ENCODE data around the gene KLC4. TPM values are rescaled to one million over a fixed set of nuclear protein-coding genes. Genes with fewer than 3 reads are reported as not detected.

Gene KLC4
- polyA plus RNA-seq, 1 experiment = 9.1 TPM

DNA sequence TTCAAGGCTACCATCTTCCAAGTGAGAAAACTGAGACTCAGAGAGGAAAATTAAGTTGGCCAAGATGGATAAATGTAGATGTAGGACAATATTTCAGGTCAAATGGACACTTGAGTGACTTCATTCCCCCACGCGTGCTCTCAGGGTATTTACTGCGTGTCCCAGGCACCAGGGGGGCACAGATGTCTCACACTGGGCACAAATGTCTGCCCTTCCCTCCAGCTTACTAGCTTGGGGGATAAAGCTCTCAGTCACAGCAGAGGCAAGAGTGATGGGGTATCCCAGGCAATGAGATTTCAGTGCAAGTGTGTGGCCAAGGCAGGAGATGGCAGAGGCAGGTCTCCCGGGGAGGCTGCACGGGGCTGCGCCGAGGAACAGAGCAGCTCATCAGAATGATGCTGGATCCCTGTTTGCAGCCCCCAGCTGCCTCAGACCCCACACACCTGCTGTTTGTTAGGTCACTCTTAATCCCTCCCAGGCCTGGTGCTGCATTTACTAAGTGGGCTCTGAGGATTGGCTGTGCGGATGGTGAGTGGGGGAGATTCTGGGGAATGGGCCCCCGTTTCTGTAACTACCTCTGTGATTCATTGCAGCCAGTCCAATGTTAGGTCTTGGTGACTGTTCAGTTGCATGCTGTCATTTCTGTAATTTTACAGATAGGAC is 60.8 kb downstream of the KLC4 start:
- Histone ChIP-seq H3K4me3 (ENCODE audit: low read depth, low read length) (no peak overlapping the region), H3K27ac (ENCODE audit: low read depth, low read length) (peak overlapping the region; percentile 96), H3K27me3 (ENCODE audit: control insufficient read depth, insufficient read depth, low read length) (no peaks in the 10 kb centered on the region), H3K9me3 (ENCODE audit: control insufficient read depth, insufficient read depth, low read length) (no peaks in the 10 kb centered on the region)
- TF ChIP-seq, protein P1, sequence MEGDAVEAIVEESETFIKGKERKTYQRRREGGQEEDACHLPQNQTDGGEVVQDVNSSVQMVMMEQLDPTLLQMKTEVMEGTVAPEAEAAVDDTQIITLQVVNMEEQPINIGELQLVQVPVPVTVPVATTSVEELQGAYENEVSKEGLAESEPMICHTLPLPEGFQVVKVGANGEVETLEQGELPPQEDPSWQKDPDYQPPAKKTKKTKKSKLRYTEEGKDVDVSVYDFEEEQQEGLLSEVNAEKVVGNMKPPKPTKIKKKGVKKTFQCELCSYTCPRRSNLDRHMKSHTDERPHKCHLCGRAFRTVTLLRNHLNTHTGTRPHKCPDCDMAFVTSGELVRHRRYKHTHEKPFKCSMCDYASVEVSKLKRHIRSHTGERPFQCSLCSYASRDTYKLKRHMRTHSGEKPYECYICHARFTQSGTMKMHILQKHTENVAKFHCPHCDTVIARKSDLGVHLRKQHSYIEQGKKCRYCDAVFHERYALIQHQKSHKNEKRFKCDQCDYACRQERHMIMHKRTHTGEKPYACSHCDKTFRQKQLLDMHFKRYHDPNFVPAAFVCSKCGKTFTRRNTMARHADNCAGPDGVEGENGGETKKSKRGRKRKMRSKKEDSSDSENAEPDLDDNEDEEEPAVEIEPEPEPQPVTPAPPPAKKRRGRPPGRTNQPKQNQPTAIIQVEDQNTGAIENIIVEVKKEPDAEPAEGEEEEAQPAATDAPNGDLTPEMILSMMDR (IDR thresholded peaks at IDR 0.05; ENCODE audit: low read depth, low read length) = no peak
- ChIA-PET POLR2A (interaction anchor here (0.5 to 2.1 kb wide), 6 partner anchors 23 to 176 kb away, joined by 3 to 19 read pairs (median 4); partner anchors contain the start of genes CUL7 and PTK7), CTCF (no interaction called here)
- DNase-seq (ENCODE audit: low read depth, low spot score) = no peak

DNA sequence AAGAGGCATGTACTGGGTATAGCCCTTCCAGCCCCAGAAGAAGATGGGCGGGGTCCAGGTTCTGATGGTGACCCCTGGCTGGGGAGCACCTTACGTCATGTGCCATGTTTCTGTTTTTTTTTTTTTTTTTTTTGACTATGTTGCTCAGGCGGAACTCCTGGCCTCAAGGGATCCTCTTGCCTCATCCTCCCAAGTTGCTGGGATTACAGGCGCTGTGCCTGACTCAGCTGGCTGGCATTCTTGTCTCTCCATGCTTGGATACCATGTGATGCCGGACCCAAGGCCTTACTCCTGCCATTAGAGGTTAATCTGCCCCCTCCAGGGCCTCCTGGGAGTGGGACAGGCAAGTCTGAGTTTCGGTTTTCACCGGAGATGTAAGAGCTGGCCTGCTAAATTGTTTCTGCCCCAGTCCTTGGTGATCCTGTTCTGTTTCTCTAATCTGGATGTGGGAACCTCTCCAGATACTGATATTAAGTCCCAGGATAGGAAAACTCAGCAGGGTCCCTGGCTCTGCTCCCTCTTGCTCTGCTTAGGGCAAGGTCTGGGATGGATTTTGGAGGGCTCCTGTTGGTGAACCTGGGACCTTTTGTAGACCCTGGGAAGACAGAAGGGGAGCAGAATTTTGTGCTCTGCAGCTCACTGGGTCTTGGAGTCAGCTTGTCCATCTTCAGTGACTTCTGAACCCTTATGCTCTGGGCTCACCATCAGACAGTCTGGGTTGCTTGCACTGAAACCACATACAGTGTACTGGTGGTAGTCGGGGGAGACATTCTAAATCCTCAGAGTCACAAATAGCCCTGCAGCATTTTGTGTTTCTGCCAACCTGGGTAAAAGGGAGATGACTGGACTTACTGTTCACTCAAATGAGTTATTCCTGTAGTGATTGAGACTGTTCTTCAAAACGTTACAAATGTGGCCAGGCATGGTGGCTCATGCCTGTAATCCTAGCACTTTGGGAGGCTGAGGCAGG is 61.8 kb downstream of the KLC4 start:
- TF ChIP-seq, protein P1 (IDR thresholded peaks at IDR 0.05; ENCODE audit: low read depth, low read length) = peak; percentile 20
- Histone ChIP-seq H3K9me3 (ENCODE audit: control insufficient read depth, insufficient read depth, low read length) (no peaks in the 10 kb centered on the region), H3K27me3 (ENCODE audit: control insufficient read depth, insufficient read depth, low read length) (no peaks in the 10 kb centered on the region), H3K4me3 (ENCODE audit: low read depth, low read length) (peak overlapping the region; percentile 14; the same call in 1 of the 2 replicates), H3K27ac (ENCODE audit: low read depth, low read length) (peak overlapping the region; percentile 96)
- DNase-seq (ENCODE audit: low read depth, low spot score) = peak; percentile 94
- ChIA-PET POLR2A (interaction anchor here (0.5 to 2.1 kb wide), 10 partner anchors 8 to 191 kb away, joined by 3 to 19 read pairs (median 5); partner anchors contain the start of genes CNPY3, CUL7 and PTK7), CTCF (interaction anchor here (0.7 to 0.8 kb wide), 2 partner anchors 9 to 100 kb away, joined by 3 read pairs; no protein-coding TSS in a partner anchor)

DNA sequence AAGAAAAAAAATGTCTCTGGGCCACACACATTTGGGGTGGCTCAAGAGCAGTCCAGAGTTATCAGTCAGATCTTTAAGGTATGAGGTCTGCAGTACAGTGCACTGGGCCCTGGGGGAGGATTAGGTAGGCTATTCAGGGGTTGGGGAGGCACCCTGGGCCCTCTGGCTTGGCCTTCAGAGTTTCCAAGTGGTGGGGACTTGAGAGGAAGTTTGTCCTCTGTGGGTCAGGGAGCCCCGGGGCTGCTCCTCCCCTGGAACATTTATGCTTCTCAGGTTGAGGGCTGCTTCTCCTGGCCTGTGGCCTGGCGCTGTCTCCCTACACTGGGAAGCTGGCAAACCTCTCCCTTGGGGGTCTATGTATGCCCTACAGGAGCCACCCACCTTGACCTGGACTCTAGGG is 62.7 kb downstream of the KLC4 start:
- H3K4me3 ChIP-seq (ENCODE audit: low read depth, low read length) = no peak overlapping the region
- no peak for DNase-seq (ENCODE audit: low read depth, low spot score)
- H3K9me3 ChIP-seq (ENCODE audit: control insufficient read depth, insufficient read depth, low read length) = no peaks in the 10 kb centered on the region
- ChIA-PET POLR2A (no interaction called here), CTCF (no interaction called here)
- TF ChIP-seq, protein P1 (IDR thresholded peaks at IDR 0.05; ENCODE audit: low read depth, low read length) = no peak
- peak overlapping the region; percentile 96 for H3K27ac ChIP-seq (ENCODE audit: low read depth, low read length)
- H3K27me3 ChIP-seq (ENCODE audit: control insufficient read depth, insufficient read depth, low read length) = no peaks in the 10 kb centered on the region

DNA sequence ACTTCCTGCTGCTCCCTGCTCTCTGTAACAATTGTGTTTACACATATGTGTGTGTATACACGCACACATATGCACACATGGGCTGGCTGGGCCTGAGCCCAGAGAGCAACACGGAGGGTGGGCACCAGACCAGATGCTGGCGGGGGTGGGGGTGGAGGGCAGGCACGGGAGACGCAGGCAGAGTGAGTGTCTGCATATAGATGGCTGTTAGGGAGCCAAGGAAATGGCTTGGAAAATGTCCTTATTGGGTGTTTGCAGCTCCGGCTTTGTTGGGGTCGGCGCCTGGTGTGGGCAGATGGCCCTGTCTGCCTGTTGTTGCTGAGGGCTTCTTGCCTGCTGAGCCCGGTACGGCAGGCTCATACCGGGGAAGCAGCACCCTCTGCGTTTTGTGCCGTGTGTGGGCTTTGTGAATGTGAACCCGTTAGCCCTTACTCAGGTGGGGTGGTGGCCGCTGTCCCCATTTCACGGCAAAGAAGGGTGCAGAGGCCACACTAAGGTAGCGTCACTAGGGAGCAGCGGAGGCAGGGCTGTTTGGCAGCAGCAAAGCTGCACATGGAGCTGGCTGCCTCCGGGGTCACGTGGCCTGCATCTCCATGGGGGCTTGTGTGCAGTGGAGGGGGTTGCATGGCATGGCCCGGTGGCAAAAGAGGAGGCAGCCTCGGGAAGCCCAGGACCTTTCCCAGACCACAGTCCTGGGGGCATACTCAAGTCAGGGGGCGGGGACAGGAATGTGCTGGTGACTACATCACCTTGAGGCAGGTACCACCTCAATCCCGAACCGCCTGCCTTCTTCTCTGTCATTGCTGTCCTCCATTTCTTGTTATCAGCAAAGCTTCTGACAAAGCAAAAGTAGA is 64.3 kb downstream of the KLC4 start:
- H3K4me3 ChIP-seq (ENCODE audit: low read depth, low read length) = 0 out of 2 replicates have a peak overlapping the region, but pooled peaks have one; percentile 13
- ChIA-PET CTCF (no interaction called here), POLR2A (interaction anchor here (0.8 to 2.6 kb wide), 4 partner anchors 45 to 49 kb away, joined by 3 to 18 read pairs (median 4); partner anchors contain the start of gene PTK7)
- no peaks in the 10 kb centered on the region for H3K9me3 ChIP-seq (ENCODE audit: control insufficient read depth, insufficient read depth, low read length)
- TF ChIP-seq, protein P1 (IDR thresholded peaks at IDR 0.05; ENCODE audit: low read depth, low read length) = no peak
- H3K27ac ChIP-seq (ENCODE audit: low read depth, low read length) = peak overlapping the region; percentile 95
- DNase-seq (ENCODE audit: low read depth, low spot score) = no peak
- no peaks in the 10 kb centered on the region for H3K27me3 ChIP-seq (ENCODE audit: control insufficient read depth, insufficient read depth, low read length)
